DOHH2 (cell line): ENCODE measurements around the gene FAM107A.

Experiments used
- CTCF ChIP-seq: fragments of 200-600 bp; sonication (generic); IDR thresholded peaks from one replicate; pipeline ENCODE4 v1.5.1; 2014; ENCODE audit warnings: antibody characterized with exemption, mild to moderate bottlenecking, low read depth, low read length; ENCODE audit not compliant: poor library complexity, severe bottlenecking
- EZH2phosphoT487 ChIP-seq: fragments of 200-600 bp; sonication (generic); IDR thresholded peaks from 2 replicates; pipeline ENCODE4 v1.6.1; 2017; ENCODE audit warnings: borderline replicate concordance, mild to moderate bottlenecking, antibody characterized with exemption, low read length, moderate library complexity, mixed read lengths

- TF ChIP-seq CTCF (no peak), EZH2phosphoT487 (no peak)
Measured at GRCh38 chr3:58573640-58574039, 3.6 kb downstream of the FAM107A start.
